H9 (cell line): ENCODE results near the gene RBL1. TPM values are rescaled to one million over a fixed set of nuclear protein-coding genes. Genes with fewer than 3 reads are reported as not detected.

Source experiments
- DNase-seq: peaks from one replicate; pipeline ENCODE4 v3.0.0-alpha.2; 2017
- H2AFZ ChIP-seq: one replicate; pipeline ENCODE4 v1.6.1; 2013; ENCODE audit warnings: mild to moderate bottlenecking, low read length, control low read depth, moderate library complexity
- H2AK5ac ChIP-seq: 2 replicates; pipeline ENCODE4 v1.6.1; 2013; ENCODE audit warnings: low read length, control low read depth, mixed read lengths; ENCODE audit not compliant: insufficient read length
- H2BK120ac ChIP-seq: one replicate; pipeline ENCODE4 v1.6.1; 2013; ENCODE audit warnings: low read depth, mild to moderate bottlenecking, low read length, control low read depth, inconsistent platforms; ENCODE audit not compliant: poor library complexity, severe bottlenecking
- H2BK12ac ChIP-seq: 2 replicates; pipeline ENCODE4 v1.6.1; 2013; ENCODE audit warnings: low read length, control low read depth, mixed read lengths, low read depth; ENCODE audit not compliant: insufficient read length
- H2BK15ac ChIP-seq: 2 replicates; pipeline ENCODE4 v1.6.1; 2013; ENCODE audit warnings: low read depth, low read length, control low read depth
- H2BK20ac ChIP-seq: one replicate; pipeline ENCODE4 v1.6.1; 2013; ENCODE audit warnings: low read depth, mild to moderate bottlenecking, low read length, control low read depth, inconsistent platforms; ENCODE audit not compliant: poor library complexity, severe bottlenecking
- H2BK5ac ChIP-seq: 2 replicates; pipeline ENCODE4 v1.6.1; 2013; ENCODE audit warnings: low read length, control low read depth, mixed read lengths; ENCODE audit not compliant: insufficient read length
- H3K14ac ChIP-seq: 2 replicates; pipeline ENCODE4 v1.6.1; 2013; ENCODE audit warnings: low read length, control low read depth; ENCODE audit not compliant: insufficient read depth
- H3K18ac ChIP-seq: 2 replicates; pipeline ENCODE4 v1.6.1; 2013; ENCODE audit warnings: low read depth, mild to moderate bottlenecking, mixed read lengths, low read length, control low read depth; ENCODE audit not compliant: insufficient read length
- H3K23ac ChIP-seq: 2 replicates; pipeline ENCODE4 v1.6.1; 2013; ENCODE audit warnings: low read length, control low read depth, mixed read lengths, low read depth; ENCODE audit not compliant: insufficient read length
- H3K23me2 ChIP-seq: 2 replicates; pipeline ENCODE4 v1.6.1; 2013; ENCODE audit warnings: low read depth, mild to moderate bottlenecking, mixed read lengths, low read length, control low read depth; ENCODE audit not compliant: insufficient read length, poor library complexity, severe bottlenecking
- H3K27ac ChIP-seq: 2 replicates; pipeline ENCODE4 v1.5.1; 2013; ENCODE audit warnings: low read length, control low read depth, mixed read lengths, low read depth; ENCODE audit not compliant: insufficient read length
- H3K27me3 ChIP-seq: 2 replicates; pipeline ENCODE4 v1.6.1; 2013; ENCODE audit warnings: low read length, control low read depth, inconsistent platforms; ENCODE audit not compliant: insufficient read depth
- H3K4ac ChIP-seq: 2 replicates; pipeline ENCODE4 v1.6.1; 2013; ENCODE audit warnings: low read depth, mild to moderate bottlenecking, control low read depth, inconsistent platforms, low read length, moderate library complexity
- H3K4me1 ChIP-seq: 2 replicates; pipeline ENCODE4 v1.6.1; 2013; ENCODE audit warnings: low read length, control low read depth, inconsistent platforms; ENCODE audit not compliant: insufficient read depth
- H3K4me2 ChIP-seq: 2 replicates; pipeline ENCODE4 v1.6.1; 2013; ENCODE audit warnings: low read length, control low read depth, mixed read lengths; ENCODE audit not compliant: insufficient read length, insufficient read depth
- H3K56ac ChIP-seq: 2 replicates; pipeline ENCODE4 v1.6.1; 2013; ENCODE audit warnings: low read depth, mild to moderate bottlenecking, mixed read lengths, low read length, control low read depth; ENCODE audit not compliant: insufficient read length
- H3K79me1 ChIP-seq: 2 replicates; pipeline ENCODE4 v1.6.1; 2013; ENCODE audit warnings: low read depth, mild to moderate bottlenecking, moderate library complexity, low read length, control low read depth, inconsistent platforms; ENCODE audit not compliant: insufficient read depth, poor library complexity, severe bottlenecking
- H3K79me2 ChIP-seq: 2 replicates; pipeline ENCODE4 v1.6.1; 2013; ENCODE audit warnings: low read length, control low read depth, inconsistent platforms; ENCODE audit not compliant: insufficient read depth
- H3K9ac ChIP-seq: 2 replicates; pipeline ENCODE4 v1.6.1; 2013; ENCODE audit warnings: low read length, control low read depth, mixed read lengths; ENCODE audit not compliant: insufficient read length; ENCODE audit errors: extremely low read depth
- H3K9me3 ChIP-seq: one replicate; pipeline ENCODE4 v1.6.1; 2013; ENCODE audit warnings: low read depth, low read length, inconsistent platforms; ENCODE audit not compliant: control insufficient read depth
- H3T11ph ChIP-seq: one replicate; pipeline ENCODE4 v1.6.1; 2013; ENCODE audit warnings: mild to moderate bottlenecking, low read length, control low read depth, inconsistent platforms
- H4K20me1 ChIP-seq: one replicate; pipeline ENCODE4 v1.6.1; 2013; ENCODE audit not compliant: control insufficient read depth, insufficient read length, insufficient read depth
- H4K5ac ChIP-seq: 2 replicates; pipeline ENCODE4 v1.6.1; 2013; ENCODE audit warnings: low read depth, mild to moderate bottlenecking, mixed read lengths, low read length, control low read depth; ENCODE audit not compliant: insufficient read length
- H4K8ac ChIP-seq: replicated peaks from 2 replicates; pipeline ENCODE4 v1.6.1; 2013; ENCODE audit warnings: low read length, control low read depth, mixed read lengths, low read depth; ENCODE audit not compliant: insufficient read length
- H4K91ac ChIP-seq: 2 replicates; pipeline ENCODE4 v1.6.1; 2013; ENCODE audit warnings: low read depth, mild to moderate bottlenecking, moderate library complexity, mixed read lengths, low read length, control low read depth; ENCODE audit not compliant: insufficient read length
- H3K27ac Mint-ChIP-seq, 3 experiments: 2 replicates in 2 of 3; 3 replicates in 1 of 3; pipeline ENCODE4 v1.8.0; 2020 to 2021; ENCODE audit warnings: mixed read lengths in 3 of 3, mild to moderate bottlenecking in 1 of 3, moderate library complexity in 1 of 3
- H3K27me3 Mint-ChIP-seq: 2 replicates; pipeline ENCODE4 v1.8.0; 2021; ENCODE audit warnings: low read depth, mild to moderate bottlenecking, moderate library complexity, mixed read lengths
- H3K36me3 Mint-ChIP-seq, 3 experiments: 2 replicates in 2 of 3; 3 replicates in 1 of 3; pipeline ENCODE4 v1.8.0; 2020 to 2021; ENCODE audit warnings: low read depth in 3 of 3, mixed read lengths in 3 of 3; ENCODE audit not compliant: insufficient read depth in 1 of 3
- H3K4me1 Mint-ChIP-seq, 2 experiments: 2 replicates each; pipeline ENCODE4 v1.8.0; 2020; ENCODE audit warnings: mixed read lengths in 2 of 2
- H3K4me3 Mint-ChIP-seq, 2 experiments: 2 replicates in 1 of 2; 3 replicates in 1 of 2; pipeline ENCODE4 v1.8.0; 2020 to 2021; ENCODE audit warnings: mild to moderate bottlenecking in 2 of 2, mixed read lengths in 2 of 2, moderate library complexity in 1 of 2
- H3K9me3 Mint-ChIP-seq, 2 experiments: 2 replicates in 1 of 2; 3 replicates in 1 of 2; pipeline ENCODE4 v1.8.0; 2020; ENCODE audit warnings: mild to moderate bottlenecking in 2 of 2, mixed read lengths in 2 of 2, moderate library complexity in 1 of 2
- CTCF ChIP-seq: fragments of 200-600 bp; sonication (generic); conservative IDR thresholded peaks from 3 replicates; pipeline ENCODE4 v1.8.0; 2021; ENCODE audit warnings: antibody characterized with exemption, mild to moderate bottlenecking
- whole genome bisulfite sequencing: extraction: QIAGEN DNeasy Blood & Tissue Kit; methylation state at CpG from one replicate; pipeline ENCODE4 v1.1.7; 2013; ENCODE audit warnings: missing lambda C conversion rate, low lambda C conversion rate, mixed read lengths; ENCODE audit not compliant: insufficient read length; ENCODE audit errors: extremely low coverage; 5-methylcytosine and 5-hydroxymethylcytosine counted together
- total RNA-seq: library from RNA; stranded (reverse); gene quantifications from 2 replicates; pipeline ENCODE4 v1.2.1, GENCODE V29; 2021

RBL1 gene
- total RNA-seq, 1 experiment from 2014 or later = 14.1 TPM

- H2AFZ ChIP-seq = no peak overlapping the region
- DNase-seq = no peak
- no peak overlapping the region for H2AK5ac ChIP-seq
- no peak overlapping the region for H2BK15ac ChIP-seq
- H3K9me3 ChIP-seq = no peaks in the 10 kb centered on the region
- no peak overlapping the region for H2BK5ac ChIP-seq
- H3K4me1 Mint-ChIP-seq = peaks cover 0 to 5% of the 10 kb centered on the region in 2 experiments; a peak in 3 of 4 replicates
- no peaks in the 10 kb centered on the region for H3K23me2 ChIP-seq
- no peak overlapping the region for H4K5ac ChIP-seq
- H3K27me3 ChIP-seq = no peaks in the 10 kb centered on the region
- peaks cover 14 to 59% (median 39%) of the 10 kb centered on the region in 3 experiments for H3K36me3 Mint-ChIP-seq
- no peaks in the 10 kb centered on the region for H3K4me1 ChIP-seq
- H3K4me2 ChIP-seq = no peak overlapping the region
- H4K91ac ChIP-seq = no peak overlapping the region
- no peak overlapping the region for H2BK120ac ChIP-seq
- no peak overlapping the region for H2BK20ac ChIP-seq
- no peak overlapping the region for H3K4me3 Mint-ChIP-seq
- no peak overlapping the region for H3K4ac ChIP-seq
- H4K8ac ChIP-seq = no peak overlapping the region
- H3K27ac Mint-ChIP-seq = no peak overlapping the region
- H3K27ac ChIP-seq = no peak overlapping the region
- H3K9me3 Mint-ChIP-seq = peaks cover 8 to 10% of the 10 kb centered on the region in 2 experiments
- no peaks in the 10 kb centered on the region for H3K79me2 ChIP-seq
- H3K56ac ChIP-seq = no peak overlapping the region
- H3K79me1 ChIP-seq = no peaks in the 10 kb centered on the region
- H3K14ac ChIP-seq = no peak overlapping the region
- no peaks in the 10 kb centered on the region; the same call in 1 of the 2 replicates for H3K27me3 Mint-ChIP-seq
- no peaks in the 10 kb centered on the region for H4K20me1 ChIP-seq
- H2BK12ac ChIP-seq = no peak overlapping the region
- no peak overlapping the region for H3K9ac ChIP-seq
- no peak overlapping the region for H3T11ph ChIP-seq
- H3K23ac ChIP-seq = no peak overlapping the region
- no CpG with 5 or more reads among the region's 8 CpGs for WGBS
- TF ChIP-seq CTCF = no peak
- H3K18ac ChIP-seq = no peak overlapping the region
These were observed 18.8 kb downstream of the RBL1 start for GRCh38 chr20:37077009-37077408.
